ENCODE measurements around the gene ADAD1.

GRCh38 chr4:122412547-122412946 lies 33.7 kb downstream of the ADAD1 start:
- TF ChIP-seq CTCF (IDR thresholded peaks at IDR 0.05 in 8 of 11, conservative IDR thresholded peaks at IDR 0.05 in 3 of 11) (no peak), POLR2A (IDR thresholded peaks at IDR 0.05) (no peak)

Measured in spleen (tissue), 7 donors.